NCI-H345 treated with DMSO at 0.1 percent for 48 hours (cell line): ENCODE data around the gene TTLL3.

ENCODE experiments used
- DNase-seq: peaks from one replicate; lab custom pipeline; 2025; ENCODE audit not compliant: unreplicated experiment; lab: John Stamatoyannopoulos, UW

TTLL3 gene

GRCh38 chr3:9781551-9781950 is 28.5 kb upstream of the TTLL3 start:
- DNase-seq: no peak

- no peak for DNase-seq
Measured at GRCh38 chr3:9781978-9782603, 28.0 kb upstream of the TTLL3 start.

- DNase-seq: no peak
Measured at GRCh38 chr3:9782770-9783169, 27.3 kb upstream of the TTLL3 start.

DNA sequence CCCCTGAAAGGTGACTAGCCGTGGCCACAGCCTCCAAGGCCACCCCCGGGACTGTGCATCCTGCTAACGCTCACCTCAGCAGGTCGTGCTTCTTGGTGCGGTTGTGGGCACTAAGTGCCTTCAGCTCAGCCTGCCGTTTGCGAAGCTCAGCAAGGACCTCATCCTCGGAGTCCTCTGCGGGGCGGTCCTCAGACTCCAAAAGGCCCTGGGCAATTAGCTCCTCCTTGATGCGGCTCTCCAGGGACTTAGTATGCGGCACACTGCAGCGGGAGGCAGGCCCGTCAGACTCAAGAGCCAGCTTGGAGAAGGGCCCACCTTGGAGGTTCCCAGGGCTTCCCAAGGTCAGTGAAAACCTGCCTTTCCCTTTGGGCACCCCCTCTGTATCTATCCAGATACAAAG is 26.1 kb upstream of the TTLL3 start:
- DNase-seq: no peak

GRCh38 chr3:9784965-9785364 is 25.1 kb upstream of the TTLL3 start:
- no peak for DNase-seq

DNA sequence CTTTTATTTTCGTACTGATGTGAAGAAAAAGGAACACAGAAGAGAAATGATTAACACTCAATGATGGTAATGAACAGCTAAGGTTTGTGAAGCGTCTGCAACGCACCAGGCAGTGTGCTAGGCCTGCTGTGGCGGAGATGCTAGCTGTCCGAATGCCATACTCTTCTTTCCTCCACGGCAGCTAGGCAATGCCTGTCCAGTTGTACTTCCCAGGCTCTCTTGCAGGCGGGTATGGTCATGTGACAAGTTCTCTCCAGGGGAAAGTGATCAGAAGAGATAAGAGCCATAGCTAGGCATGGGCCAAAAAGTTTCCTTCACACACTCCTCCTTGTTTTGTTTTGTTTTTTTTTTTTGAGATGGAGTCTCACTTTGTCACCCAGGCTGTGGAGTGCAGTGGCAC is 24.5 kb upstream of the TTLL3 start:
- no peak for DNase-seq

- DNase-seq: no peak
Measured at GRCh38 chr3:9786209-9786739, 23.8 kb upstream of the TTLL3 start.

DNA sequence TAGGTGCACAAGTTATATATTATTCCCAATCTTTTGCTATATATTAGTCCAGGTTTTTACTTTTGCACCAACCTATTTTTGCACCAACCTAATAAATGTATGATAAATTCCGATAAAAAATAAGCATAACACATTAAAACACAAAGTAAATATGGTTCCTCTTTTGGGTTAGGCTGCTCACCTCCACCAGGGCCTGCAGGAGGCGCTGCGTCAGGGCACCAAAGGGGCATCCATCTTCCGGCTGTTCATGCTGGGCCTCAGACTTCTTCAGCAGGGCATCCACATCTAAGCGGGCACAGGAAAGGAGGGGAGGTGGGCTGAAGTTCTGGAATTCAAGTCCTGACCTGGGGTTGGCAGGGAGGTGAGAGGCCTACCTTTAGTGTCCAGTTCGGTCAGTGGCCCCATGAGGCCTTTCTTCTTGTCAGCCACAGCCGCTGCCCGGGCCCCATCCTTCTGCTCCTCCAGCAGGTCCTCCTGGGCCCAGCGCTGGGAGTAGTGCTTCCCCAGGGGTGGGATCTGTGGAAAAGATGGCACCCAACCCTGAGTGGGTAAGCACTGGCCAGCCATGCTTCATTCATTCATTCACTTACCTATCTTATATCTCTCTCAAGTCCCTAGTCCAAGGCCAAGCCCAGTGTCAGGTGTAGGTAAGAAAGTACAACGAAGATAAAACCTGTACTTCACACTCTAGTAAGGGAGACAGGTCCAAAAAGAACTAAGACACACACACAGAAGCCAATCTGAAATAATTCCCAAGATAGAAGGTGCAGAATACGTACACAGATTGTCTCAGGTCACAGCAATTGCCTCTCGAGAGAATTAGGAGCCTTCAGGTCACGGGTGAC is 23.0 kb upstream of the TTLL3 start:
- DNase-seq: no peak

DNA sequence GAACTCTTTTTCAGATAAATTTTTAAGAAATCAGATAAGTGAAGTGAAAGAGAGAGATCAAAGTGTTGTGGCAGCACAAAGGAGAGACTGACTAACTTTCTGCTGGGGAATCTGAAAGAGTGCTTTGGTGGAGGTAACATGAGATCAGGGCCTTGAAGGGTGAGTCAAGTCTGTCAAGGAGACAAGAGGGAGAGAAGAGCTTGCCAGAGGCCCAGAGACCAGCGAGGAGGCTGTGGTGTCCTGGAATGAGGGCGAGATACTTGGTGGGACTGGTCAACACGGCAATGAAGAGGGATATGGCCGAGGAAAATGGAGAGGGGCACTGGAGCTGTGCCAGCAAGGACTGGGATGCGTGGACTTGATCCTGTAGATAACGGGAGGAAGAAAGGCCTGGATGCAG is 22.3 kb upstream of the TTLL3 start:
- DNase-seq: no peak

- no peak for DNase-seq
Measured at GRCh38 chr3:9791127-9791526, 18.9 kb upstream of the TTLL3 start.

GRCh38 chr3:9791790-9792404 is 18.2 kb upstream of the TTLL3 start:
- no peak for DNase-seq

DNA sequence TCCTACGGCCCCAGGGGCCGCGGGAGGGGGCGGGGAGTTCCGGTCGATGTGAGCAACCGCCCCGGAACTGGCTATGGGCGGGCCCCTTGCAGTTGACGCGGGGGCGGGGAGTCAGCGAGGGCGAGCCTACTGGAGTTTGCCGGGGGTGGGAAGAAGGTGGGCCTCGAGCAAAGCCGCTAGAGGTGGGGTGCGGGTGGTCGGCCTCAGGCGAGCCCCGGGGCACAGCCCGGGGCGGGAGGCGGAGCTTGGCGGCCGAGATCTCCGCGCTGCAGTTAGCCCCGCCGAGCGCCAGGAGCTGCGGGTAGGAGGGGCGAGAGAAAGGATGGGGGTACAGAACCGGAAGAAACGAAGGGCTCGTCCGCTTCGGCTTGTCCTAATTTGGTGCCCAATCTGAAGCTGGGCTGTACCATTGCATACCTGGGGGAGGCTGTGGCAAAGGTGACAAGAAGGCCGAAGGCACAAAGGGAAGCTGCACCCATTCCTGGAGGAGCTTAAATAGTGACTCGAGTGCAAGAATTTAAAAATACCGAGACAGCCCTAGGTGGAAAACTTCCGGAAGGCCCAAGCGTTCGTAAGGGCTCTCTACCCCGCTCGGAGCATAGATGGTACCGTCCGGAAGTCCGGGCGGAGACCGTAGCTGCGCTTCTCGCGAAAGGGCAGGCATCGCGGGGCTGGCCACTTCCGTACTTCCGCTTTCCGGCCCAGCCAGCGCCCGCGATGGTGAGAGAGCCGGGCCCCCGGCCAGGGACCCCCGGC is 17.5 kb upstream of the TTLL3 start, which contains the start of the genes ARPC4 and TADA3:
Gene ARPC4 (plus strand): TSS at position 678 of the 756 bp plus-strand sequence. CDS start 40 bp downstream, at position 718.
Gene TADA3 (minus strand): TSS at position 69 of the 756 bp plus-strand sequence. CDS start 1,007 bp downstream, outside the sequence.
- DNase-seq: peak; percentile 89

DNA sequence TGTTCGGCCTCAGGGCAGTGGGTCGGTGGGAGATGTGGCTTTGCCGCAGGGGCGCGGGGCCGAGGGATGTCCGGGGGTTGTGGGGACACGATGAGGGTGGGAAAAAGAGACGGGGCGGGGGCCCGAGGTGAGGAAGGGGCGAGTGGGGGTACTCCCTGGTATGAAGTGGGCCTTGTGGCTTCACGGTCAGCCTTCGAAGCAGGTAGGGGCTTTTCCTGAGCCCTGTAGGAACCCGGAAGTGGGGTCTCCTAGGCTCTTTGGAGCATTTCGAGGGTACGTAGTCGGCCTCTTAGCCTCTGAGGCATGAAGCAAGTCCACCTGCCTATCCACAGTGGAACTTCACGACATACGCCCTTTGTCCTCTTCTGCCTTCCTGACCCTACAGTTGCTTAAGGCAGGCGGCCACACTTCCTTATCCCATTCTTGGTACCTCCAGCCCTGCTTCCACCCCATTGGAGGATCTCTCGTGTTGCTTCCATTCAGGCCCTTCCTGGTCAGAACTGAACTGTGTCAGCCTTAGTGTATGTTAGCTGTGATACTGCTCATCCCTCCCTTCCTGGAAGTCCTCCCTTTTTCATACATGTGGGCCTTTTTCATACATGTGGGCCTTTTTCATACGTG is 16.8 kb upstream of the TTLL3 start:
- DNase-seq: no peak

DNA sequence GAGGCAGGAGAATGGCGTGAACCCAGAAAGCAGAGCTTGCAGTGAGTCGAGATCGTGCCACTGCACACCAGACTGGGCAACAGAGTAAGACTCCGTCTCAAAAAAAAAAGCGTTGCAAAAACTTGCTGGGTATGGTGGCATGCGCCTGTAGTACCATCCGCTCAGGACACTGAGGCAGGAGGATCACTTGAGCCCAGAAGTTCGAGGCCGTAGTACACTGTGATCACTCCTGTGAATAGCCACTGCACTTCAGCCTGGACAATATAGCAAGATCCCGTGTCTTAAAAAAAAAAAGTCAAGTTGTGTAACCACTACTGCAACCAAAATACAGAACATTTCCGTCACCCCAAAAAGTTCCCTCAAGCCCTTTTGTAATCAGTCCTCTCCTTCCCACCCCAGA is 15.7 kb upstream of the TTLL3 start:
- DNase-seq: no peak

GRCh38 chr3:9795207-9795606 is 14.9 kb upstream of the TTLL3 start:
- no peak for DNase-seq

GRCh38 chr3:9797196-9797945 is 12.7 kb upstream of the TTLL3 start:
- no peak for DNase-seq

DNA sequence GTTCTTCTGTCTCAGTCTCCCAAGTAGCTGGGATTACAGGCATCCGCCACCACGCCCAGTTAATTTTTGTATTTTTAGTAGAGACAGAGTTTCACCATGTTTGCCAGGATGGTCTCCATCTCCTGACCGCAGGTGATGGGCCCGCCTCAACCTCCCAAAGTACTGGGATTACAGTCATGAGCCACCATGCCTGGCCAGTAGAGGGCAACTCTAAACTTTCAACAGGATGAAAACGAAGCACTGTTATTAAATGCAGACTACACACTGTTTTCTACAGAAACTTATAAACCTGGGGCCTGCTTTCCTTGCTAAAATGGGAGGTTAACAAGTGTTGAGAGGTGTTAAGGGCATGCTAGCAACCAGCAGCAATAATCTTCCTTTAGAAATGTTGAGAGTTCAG is 9.5 kb upstream of the TTLL3 start:
- DNase-seq: no peak

DNA sequence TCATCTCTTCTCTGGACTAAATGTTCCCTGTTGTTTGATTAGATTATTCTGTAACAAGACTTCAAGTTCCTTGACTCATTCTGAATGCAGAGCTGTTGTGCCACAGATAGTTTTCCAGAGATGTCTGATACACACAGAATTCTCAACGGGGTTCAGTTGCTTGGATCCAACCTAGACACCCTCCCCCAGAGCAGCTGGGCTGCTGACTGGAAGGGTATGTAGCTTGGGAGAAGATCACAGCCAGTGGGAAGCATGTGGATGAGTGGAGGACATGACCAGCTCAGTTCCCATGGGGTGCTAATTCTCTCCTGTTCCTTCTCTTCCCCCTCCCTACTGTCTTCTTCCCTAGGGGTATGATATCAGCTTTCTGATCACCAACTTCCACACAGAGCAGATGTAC is 6.6 kb upstream of the TTLL3 start:
- no peak for DNase-seq

DNA sequence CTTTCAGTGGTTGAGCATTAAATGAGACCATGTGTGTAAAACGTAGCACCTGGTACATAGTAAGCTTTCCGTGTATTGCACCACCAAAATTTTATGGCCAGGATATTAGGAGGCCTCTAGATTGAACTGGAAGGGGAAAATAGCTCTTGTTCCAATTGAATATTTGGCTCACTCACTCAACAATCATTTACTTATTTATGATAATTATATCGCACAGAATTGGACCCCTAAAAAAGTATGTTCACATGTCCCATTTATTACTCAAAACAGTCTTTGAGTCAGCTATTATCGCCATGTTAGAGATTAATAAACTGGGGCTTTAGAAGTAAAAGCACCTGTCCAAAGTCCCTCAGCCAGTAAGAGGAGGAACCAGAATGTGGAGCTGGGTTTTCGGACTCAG is 5.1 kb upstream of the TTLL3 start:
- DNase-seq: no peak

- no peak for DNase-seq
Measured at GRCh38 chr3:9806137-9806536, 3.9 kb upstream of the TTLL3 start.
